IMR-90 (cell line): ENCODE data around the gene MTUS2. TPM values are rescaled to one million over a fixed set of nuclear protein-coding genes. Genes with fewer than 3 reads are reported as not detected.

ENCODE experiments used
- ATAC-seq: fragments of 200-7000 bp; cut with Tn5 transposase; 2 replicates; pipeline ENCODE4 v1.9.1; 2020; ENCODE audit warnings: low read depth, mild to moderate bottlenecking, moderate library complexity
- BruUV-seq: library from RNA; stranded (reverse); fragments of 400-500 nt; replicated peaks from 2 replicates; lab custom pipeline; 2021; lab: Mats Ljungman, UMichigan
- CTCF ChIA-PET: fragments of 300-600 bp; formaldehyde crosslinking; extraction: SDS; loops from one replicate; lab custom pipeline; 2021; ENCODE audit warnings: antibody characterized with exemption; lab: Yijun Ruan, JAX
- POLR2A ChIA-PET: fragments of 300-600 bp; sonication (Branson Sonifier 250); formaldehyde crosslinking; loops from one replicate; lab custom pipeline; 2022; ENCODE audit warnings: antibody characterized with exemption; ENCODE audit not compliant: unreplicated experiment; lab: Charles Lee
- DNase-seq: peaks from one replicate; pipeline ENCODE4 v3.0.0; 2013
- H2AFZ ChIP-seq: replicated peaks from 2 replicates; pipeline ENCODE3; 2013; ENCODE audit warnings: low read length, mild to moderate bottlenecking; ENCODE audit not compliant: poor library complexity
- H2AK5ac ChIP-seq: 2 replicates; pipeline ENCODE4 v1.6.1; 2013; ENCODE audit warnings: low read depth, low read length, inconsistent platforms
- H2AK9ac ChIP-seq: replicated peaks from 2 replicates; pipeline ENCODE3; 2013; ENCODE audit warnings: mild to moderate bottlenecking, low read depth, low read length, moderate library complexity; ENCODE audit not compliant: poor library complexity
- H2BK120ac ChIP-seq: 2 replicates; pipeline ENCODE4 v1.6.1; 2013; ENCODE audit warnings: low read depth, low read length, inconsistent platforms
- H2BK15ac ChIP-seq: 3 replicates; pipeline ENCODE4 v1.6.1; 2013; ENCODE audit warnings: low read depth, low read length, inconsistent platforms
- H2BK20ac ChIP-seq: 2 replicates; pipeline ENCODE4 v1.6.1; 2013; ENCODE audit warnings: low read depth, mild to moderate bottlenecking, inconsistent platforms, low read length, moderate library complexity
- H2BK5ac ChIP-seq: 2 replicates; pipeline ENCODE4 v1.6.1; 2013; ENCODE audit warnings: mild to moderate bottlenecking, low read depth, low read length, inconsistent platforms; ENCODE audit not compliant: poor library complexity, severe bottlenecking
- H3K14ac ChIP-seq: replicated peaks from 2 replicates; pipeline ENCODE4 v1.6.1; 2013; ENCODE audit warnings: low read depth, low read length, inconsistent platforms
- H3K18ac ChIP-seq: 2 replicates; pipeline ENCODE4 v1.6.1; 2013; ENCODE audit warnings: low read depth, low read length, control low read depth
- H3K23ac ChIP-seq: 2 replicates; pipeline ENCODE4 v1.6.1; 2013; ENCODE audit warnings: low read depth, low read length, inconsistent platforms
- H3K27ac ChIP-seq: 2 replicates; pipeline ENCODE4 v1.5.1; 2013; ENCODE audit warnings: mild to moderate bottlenecking, control low read depth, low read length; ENCODE audit not compliant: insufficient read depth
- H3K27me3 ChIP-seq: 2 replicates; pipeline ENCODE4 v1.6.1; 2013; ENCODE audit warnings: low read length; ENCODE audit not compliant: control insufficient read depth, insufficient read depth
- H3K36me3 ChIP-seq: 2 replicates; pipeline ENCODE4 v1.6.1; 2013; ENCODE audit warnings: low read length, mixed read lengths; ENCODE audit not compliant: control insufficient read depth, insufficient read depth
- H3K4ac ChIP-seq: 2 replicates; pipeline ENCODE4 v1.6.1; 2013; ENCODE audit warnings: low read depth, low read length, inconsistent platforms
- H3K4me1 ChIP-seq: 2 replicates; pipeline ENCODE4 v1.6.1; 2013; ENCODE audit warnings: low read length, mixed read lengths; ENCODE audit not compliant: control insufficient read depth, insufficient read depth
- H3K4me2 ChIP-seq: 2 replicates; pipeline ENCODE4 v1.6.1; 2013; ENCODE audit warnings: low read depth, mild to moderate bottlenecking, control low read depth, low read length, moderate library complexity
- H3K4me3 ChIP-seq: 2 replicates; pipeline ENCODE4 v1.5.1; 2013; ENCODE audit warnings: low read depth, mild to moderate bottlenecking, control low read depth, low read length, moderate library complexity; ENCODE audit not compliant: insufficient read depth
- H3K56ac ChIP-seq: 2 replicates; pipeline ENCODE4 v1.6.1; 2013; ENCODE audit warnings: low read length, inconsistent platforms; ENCODE audit not compliant: insufficient read depth; ENCODE audit errors: extremely low read depth
- H3K79me1 ChIP-seq, 2 experiments: 2 replicates each; pipeline ENCODE4 v1.6.1; 2013; ENCODE audit warnings: low read length in 2 of 2, inconsistent platforms in 1 of 2, low read depth in 1 of 2
- H3K9ac ChIP-seq: 2 replicates; pipeline ENCODE4 v1.6.1; 2013; ENCODE audit warnings: low read depth, low read length, control low read depth
- H3K9me1 ChIP-seq: 2 replicates; pipeline ENCODE4 v1.6.1; 2013; ENCODE audit warnings: low read length, inconsistent platforms; ENCODE audit not compliant: insufficient read depth
- H3K9me3 ChIP-seq: 2 replicates; pipeline ENCODE4 v1.6.1; 2013; ENCODE audit warnings: low read length; ENCODE audit not compliant: control insufficient read depth, insufficient read depth
- H4K20me1 ChIP-seq: 2 replicates; pipeline ENCODE4 v1.6.1; 2013; ENCODE audit warnings: low read length, inconsistent platforms; ENCODE audit not compliant: insufficient read depth
- H4K5ac ChIP-seq: 2 replicates; pipeline ENCODE4 v1.6.1; 2013; ENCODE audit warnings: mild to moderate bottlenecking, low read depth, low read length, control low read depth
- H4K8ac ChIP-seq, 2 experiments: 2 replicates each; pipeline ENCODE4 v1.6.1; 2013; ENCODE audit warnings: low read depth in 2 of 2, low read length in 2 of 2, control low read depth in 1 of 2, inconsistent platforms in 1 of 2
- H4K91ac ChIP-seq: 2 replicates; pipeline ENCODE4 v1.6.1; 2013; ENCODE audit warnings: low read depth, low read length, inconsistent platforms; ENCODE audit not compliant: insufficient read depth
- BHLHE40 ChIP-seq: fragments of 150-350 bp; IDR thresholded peaks from 2 replicates; pipeline ENCODE4 v1.6.1; 2016; ENCODE audit warnings: mild to moderate bottlenecking, low read depth, low read length
- CEBPB ChIP-seq: IDR thresholded peaks from 2 replicates; pipeline ENCODE4 v1.6.1; 2012; ENCODE audit warnings: low read depth, low read length, improper control_type of control experiment
- CHD1 ChIP-seq: IDR thresholded peaks from 2 replicates; pipeline ENCODE4 v1.6.1; 2012; ENCODE audit warnings: low read depth, low read length, improper control_type of control experiment
- FOS ChIP-seq: fragments of 150-350 bp; IDR thresholded peaks from 2 replicates; pipeline ENCODE4 v1.6.1; 2016; ENCODE audit warnings: low read depth, low read length
- MAFK ChIP-seq: IDR thresholded peaks from 2 replicates; pipeline ENCODE4 v1.6.1; 2012; ENCODE audit warnings: low read depth, low read length, improper control_type of control experiment
- MAZ ChIP-seq: IDR thresholded peaks from 2 replicates; pipeline ENCODE4 v1.6.1; 2012; ENCODE audit warnings: low read depth, mild to moderate bottlenecking, low read length, improper control_type of control experiment, moderate library complexity, borderline replicate concordance
- MXI1 ChIP-seq: IDR thresholded peaks from 2 replicates; pipeline ENCODE4 v1.6.1; 2012; ENCODE audit warnings: low read depth, mild to moderate bottlenecking, low read length, moderate library complexity, borderline replicate concordance
- NFE2L2 ChIP-seq: fragments of 150-350 bp; IDR thresholded peaks from 2 replicates; pipeline ENCODE4 v1.6.1; 2016; ENCODE audit warnings: low read depth, mild to moderate bottlenecking, low read length
- POLR2A ChIP-seq: IDR thresholded peaks from 2 replicates; pipeline ENCODE4 v1.6.1; 2012; ENCODE audit warnings: mild to moderate bottlenecking, low read depth, low read length
- RAD21 ChIP-seq: IDR thresholded peaks from 2 replicates; pipeline ENCODE4 v1.6.1; 2012; ENCODE audit warnings: low read length, improper control_type of control experiment
- RCOR1 ChIP-seq: IDR thresholded peaks from 2 replicates; pipeline ENCODE4 v1.6.1; 2012; ENCODE audit warnings: mild to moderate bottlenecking, low read length, improper control_type of control experiment; ENCODE audit not compliant: insufficient replicate concordance
- RFX5 ChIP-seq: IDR thresholded peaks from 2 replicates; pipeline ENCODE4 v1.8.0; 2012; ENCODE audit warnings: low read depth, mild to moderate bottlenecking, low read length, moderate library complexity
- SMC3 ChIP-seq: fragments of 150-350 bp; IDR thresholded peaks from 2 replicates; pipeline ENCODE4 v1.6.1; 2016; ENCODE audit warnings: low read depth, mild to moderate bottlenecking, antibody characterized with exemption, low read length, moderate library complexity
- WGBS, 2 experiments: methylation state at CpG; one replicate each; pipeline versions ENCODE4 v1.1.5 to v1.1.7; 2013; ENCODE audit warnings: missing lambda C conversion rate in 2 of 2; ENCODE audit not compliant: insufficient read length in 1 of 2; ENCODE audit errors: extremely low coverage in 2 of 2; 5-methylcytosine and 5-hydroxymethylcytosine counted together
- dilution Hi-C: fragments of 300-500 bp; cut with HindIII; formaldehyde crosslinking; loops from one replicate; pipeline ENCODE4 v1.14.3; 2018; ENCODE audit warnings: low sequenced_read_pairs; ENCODE audit not compliant: unreplicated experiment
- in situ Hi-C: fragments of 300-500 bp; cut with MboI; formaldehyde crosslinking; loops from 3 replicates; pipeline ENCODE4 v1.14.3; 2019; ENCODE audit warnings: low sequenced_read_pairs, inconsistent platforms, mixed read lengths
- intact Hi-C: fragments of 100-400 bp; cut with micrococcal nuclease; formaldehyde crosslinking; loops from 2 replicates; pipeline ENCODE4 v1.10.0; 2022
- polyA plus RNA-seq, 3 experiments: library from polyadenylated mRNA; depleted of rRNA; stranded (reverse); fragments of >200 nt; gene quantifications; 2 replicates each; pipeline ENCODE4 v1.2.3, GENCODE V29; 2012; ENCODE audit warnings: low replicate concordance in 1 of 3
- total RNA-seq: library from RNA; depleted of rRNA; stranded (reverse); fragments of >200 nt; gene quantifications from 2 replicates; pipeline ENCODE4 v1.2.3, GENCODE V29; 2012
- TF ChIP-seq, protein P1 (sequence below): fragments of 150-350 bp; IDR thresholded peaks from 2 replicates; pipeline ENCODE4 v1.6.1; 2016; ENCODE audit warnings: low read depth, mild to moderate bottlenecking, low read length, moderate library complexity, borderline replicate concordance
- TF ChIP-seq, protein P2 (sequence below): fragments of 150-350 bp; IDR thresholded peaks from 2 replicates; pipeline ENCODE4 v1.6.1; 2017; ENCODE audit warnings: mild to moderate bottlenecking, antibody characterized with exemption, low read length, low read depth
- TF ChIP-seq, protein P3 (sequence below): conservative IDR thresholded peaks from 2 replicates; pipeline ENCODE4 v1.5.1; 2012; ENCODE audit warnings: mild to moderate bottlenecking, low read depth, low read length, improper control_type of control experiment

The MTUS2 gene
- total and polyA plus RNA-seq, 2 of the 4 experiments (the other 2 are of a cell fraction) = under 0.01 to 0.02 TPM

DNA sequence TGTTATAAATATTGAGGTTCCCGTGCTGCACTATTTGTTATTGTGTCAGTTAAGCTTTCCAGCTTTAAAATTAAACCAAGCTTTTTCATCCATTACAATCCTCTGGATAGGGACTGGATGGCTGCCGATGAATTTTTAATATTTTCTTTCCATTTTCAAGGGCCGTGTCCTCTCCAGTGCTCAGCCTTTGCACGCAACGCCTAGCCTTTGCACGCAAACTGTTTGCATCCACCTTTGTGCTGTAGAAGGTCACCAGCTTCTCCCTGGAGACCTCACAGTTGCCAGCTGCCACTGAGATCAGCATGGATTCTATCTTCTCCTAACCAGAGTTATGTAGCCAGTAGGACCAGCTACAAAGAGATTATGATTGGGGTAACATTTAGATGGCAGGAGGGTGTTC is 534.9 kb downstream of the MTUS2 start:
- H3K23ac ChIP-seq = no peak overlapping the region
- no peak overlapping the region for H4K91ac ChIP-seq
- H3K36me3 ChIP-seq = no peaks in the 10 kb centered on the region
- H2AK9ac ChIP-seq = no peak overlapping the region
- no peak overlapping the region for H2BK120ac ChIP-seq
- H2BK20ac ChIP-seq = no peak overlapping the region
- intact Hi-C loops = no loop called here
- no peak overlapping the region for H3K4me3 ChIP-seq
- no peak overlapping the region for H4K5ac ChIP-seq
- H3K4me1 ChIP-seq = no peaks in the 10 kb centered on the region
- H3K9me1 ChIP-seq = no peaks in the 10 kb centered on the region
- DNase-seq = no peak
- H3K4me2 ChIP-seq = no peak overlapping the region
- no peaks in the 10 kb centered on the region for H3K9me3 ChIP-seq
- peaks cover 7% of the 10 kb centered on the region for H3K27me3 ChIP-seq
- TF ChIP-seq NFE2L2 (no peak), RFX5 (no peak), POLR2A (no peak), BHLHE40 (no peak), RCOR1 (no peak), SMC3 (no peak), RAD21 (no peak), MXI1 (no peak), MAZ (no peak), CEBPB (no peak), CHD1 (no peak), FOS (no peak), MAFK (no peak)
- TF ChIP-seq, protein P1, sequence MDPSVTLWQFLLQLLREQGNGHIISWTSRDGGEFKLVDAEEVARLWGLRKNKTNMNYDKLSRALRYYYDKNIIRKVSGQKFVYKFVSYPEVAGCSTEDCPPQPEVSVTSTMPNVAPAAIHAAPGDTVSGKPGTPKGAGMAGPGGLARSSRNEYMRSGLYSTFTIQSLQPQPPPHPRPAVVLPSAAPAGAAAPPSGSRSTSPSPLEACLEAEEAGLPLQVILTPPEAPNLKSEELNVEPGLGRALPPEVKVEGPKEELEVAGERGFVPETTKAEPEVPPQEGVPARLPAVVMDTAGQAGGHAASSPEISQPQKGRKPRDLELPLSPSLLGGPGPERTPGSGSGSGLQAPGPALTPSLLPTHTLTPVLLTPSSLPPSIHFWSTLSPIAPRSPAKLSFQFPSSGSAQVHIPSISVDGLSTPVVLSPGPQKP = no peak
- TF ChIP-seq, protein P2, sequence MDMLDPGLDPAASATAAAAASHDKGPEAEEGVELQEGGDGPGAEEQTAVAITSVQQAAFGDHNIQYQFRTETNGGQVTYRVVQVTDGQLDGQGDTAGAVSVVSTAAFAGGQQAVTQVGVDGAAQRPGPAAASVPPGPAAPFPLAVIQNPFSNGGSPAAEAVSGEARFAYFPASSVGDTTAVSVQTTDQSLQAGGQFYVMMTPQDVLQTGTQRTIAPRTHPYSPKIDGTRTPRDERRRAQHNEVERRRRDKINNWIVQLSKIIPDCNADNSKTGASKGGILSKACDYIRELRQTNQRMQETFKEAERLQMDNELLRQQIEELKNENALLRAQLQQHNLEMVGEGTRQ = no peak
- TF ChIP-seq, protein P3, sequence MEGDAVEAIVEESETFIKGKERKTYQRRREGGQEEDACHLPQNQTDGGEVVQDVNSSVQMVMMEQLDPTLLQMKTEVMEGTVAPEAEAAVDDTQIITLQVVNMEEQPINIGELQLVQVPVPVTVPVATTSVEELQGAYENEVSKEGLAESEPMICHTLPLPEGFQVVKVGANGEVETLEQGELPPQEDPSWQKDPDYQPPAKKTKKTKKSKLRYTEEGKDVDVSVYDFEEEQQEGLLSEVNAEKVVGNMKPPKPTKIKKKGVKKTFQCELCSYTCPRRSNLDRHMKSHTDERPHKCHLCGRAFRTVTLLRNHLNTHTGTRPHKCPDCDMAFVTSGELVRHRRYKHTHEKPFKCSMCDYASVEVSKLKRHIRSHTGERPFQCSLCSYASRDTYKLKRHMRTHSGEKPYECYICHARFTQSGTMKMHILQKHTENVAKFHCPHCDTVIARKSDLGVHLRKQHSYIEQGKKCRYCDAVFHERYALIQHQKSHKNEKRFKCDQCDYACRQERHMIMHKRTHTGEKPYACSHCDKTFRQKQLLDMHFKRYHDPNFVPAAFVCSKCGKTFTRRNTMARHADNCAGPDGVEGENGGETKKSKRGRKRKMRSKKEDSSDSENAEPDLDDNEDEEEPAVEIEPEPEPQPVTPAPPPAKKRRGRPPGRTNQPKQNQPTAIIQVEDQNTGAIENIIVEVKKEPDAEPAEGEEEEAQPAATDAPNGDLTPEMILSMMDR = no peak
- no CpG with 5 or more reads among the region's 6 CpGs for WGBS, 2 experiments
- no peak overlapping the region for H2AK5ac ChIP-seq
- in situ Hi-C loops = loop anchor here (25.0 kb wide), 1 partner anchor 543 kb away; the partner anchor contains the start of gene MTUS2
- dilution Hi-C loops = no loop called here
- no peaks in the 10 kb centered on the region for H3K79me1 ChIP-seq
- no TSS peak for BruUV-seq
- H3K27ac ChIP-seq = no peak overlapping the region
- no peak overlapping the region for H2BK5ac ChIP-seq
- H3K9ac ChIP-seq = no peak overlapping the region
- H2AFZ ChIP-seq = no peak overlapping the region
- no peak for ATAC-seq
- no peaks in the 10 kb centered on the region for H4K20me1 ChIP-seq
- H3K4ac ChIP-seq = no peak overlapping the region
- CTCF ChIA-PET = no interaction called here
- H2BK15ac ChIP-seq = no peak overlapping the region
- POLR2A ChIA-PET = no interaction called here
- no peak overlapping the region for H3K56ac ChIP-seq
- H3K18ac ChIP-seq = no peak overlapping the region
- H4K8ac ChIP-seq = no peak overlapping the region
- H3K14ac ChIP-seq = no peak overlapping the region
